IMR-90 (cell line): ENCODE measurements around the gene ZIC3. TPM values are rescaled to one million over a fixed set of nuclear protein-coding genes. Genes with fewer than 3 reads are reported as not detected.

Experiments
- ATAC-seq: fragments of 200-7000 bp; cut with Tn5 transposase; 2 replicates; pipeline ENCODE4 v1.9.1; 2020; ENCODE audit warnings: low read depth, mild to moderate bottlenecking, moderate library complexity
- BruUV-seq: library from RNA; stranded (reverse); fragments of 400-500 nt; replicated peaks from 2 replicates; lab custom pipeline; 2021; lab: Mats Ljungman, UMichigan
- CTCF ChIA-PET: fragments of 300-600 bp; formaldehyde crosslinking; extraction: SDS; loops from one replicate; lab custom pipeline; 2021; ENCODE audit warnings: antibody characterized with exemption; lab: Yijun Ruan, JAX
- POLR2A ChIA-PET: fragments of 300-600 bp; sonication (Branson Sonifier 250); formaldehyde crosslinking; loops from one replicate; lab custom pipeline; 2022; ENCODE audit warnings: antibody characterized with exemption; ENCODE audit not compliant: unreplicated experiment; lab: Charles Lee
- DNase-seq: peaks from one replicate; pipeline ENCODE4 v3.0.0; 2013
- H2AFZ ChIP-seq: replicated peaks from 2 replicates; pipeline ENCODE3; 2013; ENCODE audit warnings: low read length, mild to moderate bottlenecking; ENCODE audit not compliant: poor library complexity
- H2AK5ac ChIP-seq: 2 replicates; pipeline ENCODE4 v1.6.1; 2013; ENCODE audit warnings: low read depth, low read length, inconsistent platforms
- H2AK9ac ChIP-seq: replicated peaks from 2 replicates; pipeline ENCODE3; 2013; ENCODE audit warnings: mild to moderate bottlenecking, low read depth, low read length, moderate library complexity; ENCODE audit not compliant: poor library complexity
- H2BK120ac ChIP-seq: 2 replicates; pipeline ENCODE4 v1.6.1; 2013; ENCODE audit warnings: low read depth, low read length, inconsistent platforms
- H2BK15ac ChIP-seq: 3 replicates; pipeline ENCODE4 v1.6.1; 2013; ENCODE audit warnings: low read depth, low read length, inconsistent platforms
- H2BK20ac ChIP-seq: 2 replicates; pipeline ENCODE4 v1.6.1; 2013; ENCODE audit warnings: low read depth, mild to moderate bottlenecking, inconsistent platforms, low read length, moderate library complexity
- H2BK5ac ChIP-seq: 2 replicates; pipeline ENCODE4 v1.6.1; 2013; ENCODE audit warnings: mild to moderate bottlenecking, low read depth, low read length, inconsistent platforms; ENCODE audit not compliant: poor library complexity, severe bottlenecking
- H3K14ac ChIP-seq: replicated peaks from 2 replicates; pipeline ENCODE4 v1.6.1; 2013; ENCODE audit warnings: low read depth, low read length, inconsistent platforms
- H3K18ac ChIP-seq: 2 replicates; pipeline ENCODE4 v1.6.1; 2013; ENCODE audit warnings: low read depth, low read length, control low read depth
- H3K23ac ChIP-seq: 2 replicates; pipeline ENCODE4 v1.6.1; 2013; ENCODE audit warnings: low read depth, low read length, inconsistent platforms
- H3K27ac ChIP-seq: 2 replicates; pipeline ENCODE4 v1.5.1; 2013; ENCODE audit warnings: mild to moderate bottlenecking, control low read depth, low read length; ENCODE audit not compliant: insufficient read depth
- H3K27me3 ChIP-seq: 2 replicates; pipeline ENCODE4 v1.6.1; 2013; ENCODE audit warnings: low read length; ENCODE audit not compliant: control insufficient read depth, insufficient read depth
- H3K36me3 ChIP-seq: 2 replicates; pipeline ENCODE4 v1.6.1; 2013; ENCODE audit warnings: low read length, mixed read lengths; ENCODE audit not compliant: control insufficient read depth, insufficient read depth
- H3K4ac ChIP-seq: 2 replicates; pipeline ENCODE4 v1.6.1; 2013; ENCODE audit warnings: low read depth, low read length, inconsistent platforms
- H3K4me1 ChIP-seq: 2 replicates; pipeline ENCODE4 v1.6.1; 2013; ENCODE audit warnings: low read length, mixed read lengths; ENCODE audit not compliant: control insufficient read depth, insufficient read depth
- H3K4me2 ChIP-seq: 2 replicates; pipeline ENCODE4 v1.6.1; 2013; ENCODE audit warnings: low read depth, mild to moderate bottlenecking, control low read depth, low read length, moderate library complexity
- H3K4me3 ChIP-seq: 2 replicates; pipeline ENCODE4 v1.5.1; 2013; ENCODE audit warnings: low read depth, mild to moderate bottlenecking, control low read depth, low read length, moderate library complexity; ENCODE audit not compliant: insufficient read depth
- H3K56ac ChIP-seq: 2 replicates; pipeline ENCODE4 v1.6.1; 2013; ENCODE audit warnings: low read length, inconsistent platforms; ENCODE audit not compliant: insufficient read depth; ENCODE audit errors: extremely low read depth
- H3K79me1 ChIP-seq, 2 experiments: 2 replicates each; pipeline ENCODE4 v1.6.1; 2013; ENCODE audit warnings: low read length in 2 of 2, inconsistent platforms in 1 of 2, low read depth in 1 of 2
- H3K9ac ChIP-seq: 2 replicates; pipeline ENCODE4 v1.6.1; 2013; ENCODE audit warnings: low read depth, low read length, control low read depth
- H3K9me1 ChIP-seq: 2 replicates; pipeline ENCODE4 v1.6.1; 2013; ENCODE audit warnings: low read length, inconsistent platforms; ENCODE audit not compliant: insufficient read depth
- H3K9me3 ChIP-seq: 2 replicates; pipeline ENCODE4 v1.6.1; 2013; ENCODE audit warnings: low read length; ENCODE audit not compliant: control insufficient read depth, insufficient read depth
- H4K20me1 ChIP-seq: 2 replicates; pipeline ENCODE4 v1.6.1; 2013; ENCODE audit warnings: low read length, inconsistent platforms; ENCODE audit not compliant: insufficient read depth
- H4K5ac ChIP-seq: 2 replicates; pipeline ENCODE4 v1.6.1; 2013; ENCODE audit warnings: mild to moderate bottlenecking, low read depth, low read length, control low read depth
- H4K8ac ChIP-seq, 2 experiments: 2 replicates each; pipeline ENCODE4 v1.6.1; 2013; ENCODE audit warnings: low read depth in 2 of 2, low read length in 2 of 2, control low read depth in 1 of 2, inconsistent platforms in 1 of 2
- H4K91ac ChIP-seq: 2 replicates; pipeline ENCODE4 v1.6.1; 2013; ENCODE audit warnings: low read depth, low read length, inconsistent platforms; ENCODE audit not compliant: insufficient read depth
- BHLHE40 ChIP-seq: fragments of 150-350 bp; IDR thresholded peaks from 2 replicates; pipeline ENCODE4 v1.6.1; 2016; ENCODE audit warnings: mild to moderate bottlenecking, low read depth, low read length
- CEBPB ChIP-seq: IDR thresholded peaks from 2 replicates; pipeline ENCODE4 v1.6.1; 2012; ENCODE audit warnings: low read depth, low read length, improper control_type of control experiment
- FOS ChIP-seq: fragments of 150-350 bp; IDR thresholded peaks from 2 replicates; pipeline ENCODE4 v1.6.1; 2016; ENCODE audit warnings: low read depth, low read length
- MAFK ChIP-seq: IDR thresholded peaks from 2 replicates; pipeline ENCODE4 v1.6.1; 2012; ENCODE audit warnings: low read depth, low read length, improper control_type of control experiment
- NFE2L2 ChIP-seq: fragments of 150-350 bp; IDR thresholded peaks from 2 replicates; pipeline ENCODE4 v1.6.1; 2016; ENCODE audit warnings: low read depth, mild to moderate bottlenecking, low read length
- RAD21 ChIP-seq: IDR thresholded peaks from 2 replicates; pipeline ENCODE4 v1.6.1; 2012; ENCODE audit warnings: low read length, improper control_type of control experiment
- RCOR1 ChIP-seq: IDR thresholded peaks from 2 replicates; pipeline ENCODE4 v1.6.1; 2012; ENCODE audit warnings: mild to moderate bottlenecking, low read length, improper control_type of control experiment; ENCODE audit not compliant: insufficient replicate concordance
- SMC3 ChIP-seq: fragments of 150-350 bp; IDR thresholded peaks from 2 replicates; pipeline ENCODE4 v1.6.1; 2016; ENCODE audit warnings: low read depth, mild to moderate bottlenecking, antibody characterized with exemption, low read length, moderate library complexity
- USF2 ChIP-seq: fragments of 150-350 bp; IDR thresholded peaks from 2 replicates; pipeline ENCODE4 v1.6.1; 2017; ENCODE audit warnings: mild to moderate bottlenecking, antibody characterized with exemption, low read length, low read depth
- WGBS, 2 experiments: methylation state at CpG; one replicate each; pipeline versions ENCODE4 v1.1.5 to v1.1.7; 2013; ENCODE audit warnings: missing lambda C conversion rate in 2 of 2; ENCODE audit not compliant: insufficient read length in 1 of 2; ENCODE audit errors: extremely low coverage in 2 of 2; 5-methylcytosine and 5-hydroxymethylcytosine counted together
- dilution Hi-C: fragments of 300-500 bp; cut with HindIII; formaldehyde crosslinking; loops from one replicate; pipeline ENCODE4 v1.14.3; 2018; ENCODE audit warnings: low sequenced_read_pairs; ENCODE audit not compliant: unreplicated experiment
- in situ Hi-C: fragments of 300-500 bp; cut with MboI; formaldehyde crosslinking; loops from 3 replicates; pipeline ENCODE4 v1.14.3; 2019; ENCODE audit warnings: low sequenced_read_pairs, inconsistent platforms, mixed read lengths
- intact Hi-C: fragments of 100-400 bp; cut with micrococcal nuclease; formaldehyde crosslinking; loops from 2 replicates; pipeline ENCODE4 v1.10.0; 2022
- polyA plus RNA-seq, 3 experiments: library from polyadenylated mRNA; depleted of rRNA; stranded (reverse); fragments of >200 nt; gene quantifications; 2 replicates each; pipeline ENCODE4 v1.2.3, GENCODE V29; 2012; ENCODE audit warnings: low replicate concordance in 1 of 3
- total RNA-seq: library from RNA; depleted of rRNA; stranded (reverse); fragments of >200 nt; gene quantifications from 2 replicates; pipeline ENCODE4 v1.2.3, GENCODE V29; 2012
- TF ChIP-seq, protein P1 (sequence below): conservative IDR thresholded peaks from 2 replicates; pipeline ENCODE4 v1.5.1; 2012; ENCODE audit warnings: mild to moderate bottlenecking, low read depth, low read length, improper control_type of control experiment

ZIC3 gene
- total and polyA plus RNA-seq, 2 of the 4 experiments (the other 2 are of a cell fraction), result not detected

- no peaks in the 10 kb centered on the region for H3K9me1 ChIP-seq
- intact Hi-C loops (no loop called here), dilution Hi-C loops (no loop called here), in situ Hi-C loops (no loop called here)
- no peak overlapping the region for H3K56ac ChIP-seq
- no peak overlapping the region for H2BK15ac ChIP-seq
- no peak overlapping the region for H3K4me2 ChIP-seq
- H3K4me1 ChIP-seq, result no peaks in the 10 kb centered on the region
- H3K4ac ChIP-seq, result no peak overlapping the region
- no peak overlapping the region for H2BK5ac ChIP-seq
- no peak overlapping the region for H3K14ac ChIP-seq
- H2AFZ ChIP-seq, result no peak overlapping the region
- H4K5ac ChIP-seq, result no peak overlapping the region
- no peak overlapping the region for H2BK120ac ChIP-seq
- TF ChIP-seq RCOR1 (no peak), USF2 (no peak), SMC3 (no peak), RAD21 (no peak), BHLHE40 (no peak), MAFK (no peak), FOS (no peak), NFE2L2 (no peak), CEBPB (no peak)
- TF ChIP-seq, protein P1, sequence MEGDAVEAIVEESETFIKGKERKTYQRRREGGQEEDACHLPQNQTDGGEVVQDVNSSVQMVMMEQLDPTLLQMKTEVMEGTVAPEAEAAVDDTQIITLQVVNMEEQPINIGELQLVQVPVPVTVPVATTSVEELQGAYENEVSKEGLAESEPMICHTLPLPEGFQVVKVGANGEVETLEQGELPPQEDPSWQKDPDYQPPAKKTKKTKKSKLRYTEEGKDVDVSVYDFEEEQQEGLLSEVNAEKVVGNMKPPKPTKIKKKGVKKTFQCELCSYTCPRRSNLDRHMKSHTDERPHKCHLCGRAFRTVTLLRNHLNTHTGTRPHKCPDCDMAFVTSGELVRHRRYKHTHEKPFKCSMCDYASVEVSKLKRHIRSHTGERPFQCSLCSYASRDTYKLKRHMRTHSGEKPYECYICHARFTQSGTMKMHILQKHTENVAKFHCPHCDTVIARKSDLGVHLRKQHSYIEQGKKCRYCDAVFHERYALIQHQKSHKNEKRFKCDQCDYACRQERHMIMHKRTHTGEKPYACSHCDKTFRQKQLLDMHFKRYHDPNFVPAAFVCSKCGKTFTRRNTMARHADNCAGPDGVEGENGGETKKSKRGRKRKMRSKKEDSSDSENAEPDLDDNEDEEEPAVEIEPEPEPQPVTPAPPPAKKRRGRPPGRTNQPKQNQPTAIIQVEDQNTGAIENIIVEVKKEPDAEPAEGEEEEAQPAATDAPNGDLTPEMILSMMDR, result no peak
- CTCF ChIA-PET, result no interaction called here
- no peak overlapping the region for H2AK5ac ChIP-seq
- H3K9me3 ChIP-seq, result peaks cover 10% of the 10 kb centered on the region; the same call in 1 of the 2 replicates
- BruUV-seq, result no TSS peak
- peaks cover 22% of the 10 kb centered on the region for H3K27me3 ChIP-seq
- H2BK20ac ChIP-seq, result no peak overlapping the region
- no peaks in the 10 kb centered on the region for H3K36me3 ChIP-seq
- H4K8ac ChIP-seq, result no peak overlapping the region
- 15% methylated on average over 5 of the region's 16 CpGs; no CpG with 5 or more reads in 1 of the 2 experiments for WGBS, 2 experiments
- H3K79me1 ChIP-seq, result no peaks in the 10 kb centered on the region
- H3K27ac ChIP-seq, result no peak overlapping the region
- H3K4me3 ChIP-seq, result no peak overlapping the region
- ATAC-seq (no peak), DNase-seq (no peak)
- H2AK9ac ChIP-seq, result no peak overlapping the region
- no peaks in the 10 kb centered on the region for H4K20me1 ChIP-seq
- H3K9ac ChIP-seq, result no peak overlapping the region
- H3K18ac ChIP-seq, result no peak overlapping the region
- no peak overlapping the region for H4K91ac ChIP-seq
- POLR2A ChIA-PET, result no interaction called here
- no peak overlapping the region for H3K23ac ChIP-seq
Measured at GRCh38 chrX:137569470-137569891, 3.6 kb downstream of the ZIC3 start.
